22Rv1 (cell line): ENCODE measurements around the gene FGFR4.

Source experiments
- H3K27ac ChIP-seq: fragments of 450-650 bp; 2 replicates; pipeline ENCODE4 v1.5.1; 2017
- CTCF ChIP-seq: fragments of 450-650 bp; IDR thresholded peaks from 2 replicates; pipeline ENCODE4 v1.5.1; 2017; ENCODE audit warnings: mild to moderate bottlenecking
- ZFX ChIP-seq: fragments of 450-650 bp; IDR thresholded peaks from 2 replicates; pipeline ENCODE4 v1.6.1; 2017; ENCODE audit warnings: antibody characterized with exemption, borderline replicate concordance

FGFR4 gene

GRCh38 chr5:177130211-177131018 is 43.7 kb downstream of the FGFR4 start:
- TF ChIP-seq CTCF (no peak), ZFX (no peak)
- H3K27ac ChIP-seq = no peak overlapping the region

- H3K27ac ChIP-seq = no peak overlapping the region
- TF ChIP-seq ZFX (no peak), CTCF (no peak)
Measured at GRCh38 chr5:177131019-177131320, 44.3 kb downstream of the FGFR4 start.

GRCh38 chr5:177131352-177132135 is 44.8 kb downstream of the FGFR4 start:
- H3K27ac ChIP-seq = no peak overlapping the region
- TF ChIP-seq ZFX (no peak), CTCF (no peak)

GRCh38 chr5:177132136-177133095 is 45.7 kb downstream of the FGFR4 start:
- peak overlapping the region; percentile 82; the same call in 1 of the 2 replicates for H3K27ac ChIP-seq
- no peak for TF ChIP-seq ZFX
- no peak for TF ChIP-seq CTCF

GRCh38 chr5:177133096-177133852 is 46.6 kb downstream of the FGFR4 start, which contains the start of gene NSD1:
TSS of gene NSD1 (plus strand) at chr5:177133773. CDS start at chr5:177135104, 1,331 bp downstream.
- TF ChIP-seq CTCF = no peak
- H3K27ac ChIP-seq = peak within 1 kb of the TSS; percentile 82

- H3K27ac ChIP-seq = peak overlapping the region; percentile 82
- TF ChIP-seq ZFX (peak; percentile 81; the same call in 1 of the 2 replicates), CTCF (no peak)
Measured at GRCh38 chr5:177133853-177134696, 47.4 kb downstream of the FGFR4 start.
